GM12892 (cell line): ENCODE data around the gene RIN3.

ENCODE experiments used
- POLR2A ChIP-seq: IDR thresholded peaks from 2 replicates; pipeline ENCODE4 v1.6.1; 2011; ENCODE audit warnings: low read depth, low read length, control low read depth
- POLR2AphosphoS5 ChIP-seq: IDR thresholded peaks from 2 replicates; pipeline ENCODE4 v1.6.1; 2011; ENCODE audit warnings: low read depth, low read length, control low read depth
- TAF1 ChIP-seq: IDR thresholded peaks from 2 replicates; pipeline ENCODE4 v1.6.1; 2011; ENCODE audit warnings: low read depth, mild to moderate bottlenecking, control low read depth, low read length, borderline replicate concordance

DNA sequence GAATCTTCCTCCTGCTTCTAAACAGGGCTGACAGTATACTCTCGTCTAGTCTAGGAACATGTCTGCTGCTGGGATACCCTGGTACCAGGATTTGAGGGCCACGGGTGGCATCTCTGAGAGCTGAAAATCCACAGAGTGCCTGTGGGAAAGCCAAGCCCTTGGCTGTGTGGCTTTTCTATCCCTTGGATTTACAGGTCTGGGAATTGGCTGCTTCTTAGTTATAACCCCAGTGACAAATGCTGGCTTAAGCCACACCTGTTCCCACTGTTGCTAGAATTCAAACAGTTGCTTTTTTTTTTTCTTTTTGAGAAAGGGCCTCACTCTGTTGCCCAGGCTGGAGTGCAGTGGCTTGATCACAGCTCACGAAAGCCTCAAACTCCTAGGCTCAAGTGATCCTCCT, 14.3 kb upstream of the RIN3 start:
- TF ChIP-seq TAF1 (no peak), POLR2A (no peak), POLR2AphosphoS5 (no peak)
